Type B pancreatic cell (in vitro differentiated cells): ENCODE results near the gene SCN9A. TPM values are rescaled to one million over a fixed set of nuclear protein-coding genes. Genes with fewer than 3 reads are reported as not detected.

Experiments used
- DNase-seq: peaks from one replicate; pipeline ENCODE4 v3.0.0; 2021; ENCODE audit warnings: mixed read lengths; ENCODE audit not compliant: unreplicated experiment; ENCODE audit errors: extremely low spot score
- H3K27ac Mint-ChIP-seq: 2 replicates; pipeline ENCODE4 v1.8.0; 2021; ENCODE audit warnings: mild to moderate bottlenecking, mixed read lengths
- H3K27me3 Mint-ChIP-seq: 2 replicates; pipeline ENCODE4 v1.8.0; 2021; ENCODE audit warnings: mixed read lengths
- H3K36me3 Mint-ChIP-seq: 2 replicates; pipeline ENCODE4 v1.8.0; 2021; ENCODE audit warnings: mixed read lengths
- H3K4me1 Mint-ChIP-seq: one replicate; pipeline ENCODE4 v1.8.0; 2021; ENCODE audit warnings: mixed read lengths; ENCODE audit not compliant: unreplicated experiment
- H3K4me3 Mint-ChIP-seq: 2 replicates; pipeline ENCODE4 v1.8.0; 2021; ENCODE audit warnings: mild to moderate bottlenecking, mixed read lengths
- H3K9me3 Mint-ChIP-seq: 2 replicates; pipeline ENCODE4 v1.8.0; 2021; ENCODE audit warnings: mixed read lengths
- CTCF ChIP-seq: fragments of 200-600 bp; sonication (generic); conservative IDR thresholded peaks from 2 replicates; pipeline ENCODE4 v1.5.0; 2021; ENCODE audit warnings: antibody characterized with exemption, mild to moderate bottlenecking
- long read RNA-seq: library from polyadenylated mRNA; unstranded; transcript quantifications from one replicate; pipeline ENCODE4 v2.0.0, GENCODE V29; 2020
- total RNA-seq: library from RNA; stranded (reverse); gene quantifications from 2 replicates; pipeline ENCODE4 v1.2.1, GENCODE V29; 2021; ENCODE audit warnings: low replicate concordance

Gene SCN9A
- 6.2 and 8.3 TPM in 2 replicates for total RNA-seq
- long read RNA-seq, partial matches to known transcripts = 29 of 45 reads
- long read RNA-seq, other reads (novel, unspliced or antisense) = 15 of 45 reads

- Mint-ChIP-seq H3K4me3 (peak within 1 kb of the TSS; percentile 94), H3K4me1 (peaks cover 12% of the 10 kb centered on the region), H3K9me3 (no peaks in the 10 kb centered on the region), H3K27ac (peak within 1 kb of the TSS; percentile 74), H3K36me3 (no peaks in the 10 kb centered on the region), H3K27me3 (peaks cover 51% of the 10 kb centered on the region)
- TF ChIP-seq CTCF = peak; percentile 28
- peak; percentile 83 for DNase-seq
These were observed at the start of gene SCN9A for GRCh38 chr2:166375736-166376487. Gene SCN9A, minus strand, starts transcription at chr2:166375944. Its CDS starts 64,188 bp downstream, at chr2:166311756.

- no peak overlapping the region for H3K27ac Mint-ChIP-seq
- H3K4me1 Mint-ChIP-seq = no peaks in the 10 kb centered on the region
- no peaks in the 10 kb centered on the region for H3K9me3 Mint-ChIP-seq
- no peak for TF ChIP-seq CTCF
- no peaks in the 10 kb centered on the region for H3K36me3 Mint-ChIP-seq
- H3K4me3 Mint-ChIP-seq = no peak overlapping the region
- DNase-seq = no peak
- H3K27me3 Mint-ChIP-seq = no peaks in the 10 kb centered on the region
These were observed 49.1 kb upstream of the SCN9A start for GRCh38 chr2:166424841-166425240.

- Mint-ChIP-seq H3K36me3 (no peaks in the 10 kb centered on the region), H3K9me3 (no peaks in the 10 kb centered on the region), H3K27me3 (no peaks in the 10 kb centered on the region), H3K27ac (no peak overlapping the region), H3K4me3 (no peak overlapping the region), H3K4me1 (no peaks in the 10 kb centered on the region)
- no peak for DNase-seq
- peak; percentile 76 for TF ChIP-seq CTCF
These were observed 43.8 kb upstream of the SCN9A start for GRCh38 chr2:166419616-166419934.

DNA sequence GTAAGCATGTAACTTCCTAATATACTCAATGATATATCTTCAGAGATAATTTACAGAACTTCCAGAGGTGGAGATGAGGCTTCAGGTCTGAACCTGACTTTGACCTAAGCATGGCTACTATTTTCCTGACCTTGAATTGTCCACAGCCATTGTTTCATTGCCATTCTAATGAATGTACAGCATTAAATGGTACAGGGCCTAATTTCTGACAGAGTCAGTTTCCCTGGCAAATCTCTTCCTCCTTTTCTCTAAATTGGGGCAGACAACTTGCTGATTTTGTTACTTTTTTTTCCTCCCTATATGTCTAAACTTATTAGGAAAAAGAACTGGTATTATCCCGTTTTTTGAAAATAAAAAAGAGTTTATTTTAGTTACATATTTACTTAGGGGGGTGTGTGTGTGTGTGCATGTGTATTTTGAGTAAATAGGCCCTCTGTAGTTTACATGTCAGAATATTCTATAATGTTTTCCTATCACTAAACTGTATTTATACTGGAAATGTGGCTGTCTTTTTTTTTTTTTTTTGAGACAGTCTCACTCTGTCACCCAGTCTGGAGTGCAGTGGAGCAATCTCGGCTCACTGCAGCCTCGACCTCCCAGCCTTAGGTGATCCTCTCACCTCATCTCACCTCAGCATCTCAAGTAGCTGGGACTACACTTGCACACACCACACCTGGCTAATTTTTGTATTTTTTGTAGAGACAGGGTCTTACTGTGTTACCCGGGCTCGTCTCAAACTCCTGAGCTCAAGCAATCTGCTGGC is 43.3 kb upstream of the SCN9A start:
- Mint-ChIP-seq H3K27ac (no peak overlapping the region), H3K4me3 (no peak overlapping the region), H3K4me1 (no peaks in the 10 kb centered on the region), H3K36me3 (no peaks in the 10 kb centered on the region), H3K9me3 (no peaks in the 10 kb centered on the region), H3K27me3 (no peaks in the 10 kb centered on the region)
- no peak for DNase-seq
- TF ChIP-seq CTCF = no peak

GRCh38 chr2:166417669-166418068 is 41.9 kb upstream of the SCN9A start:
- DNase-seq = no peak
- no peak overlapping the region for H3K4me3 Mint-ChIP-seq
- no peaks in the 10 kb centered on the region for H3K4me1 Mint-ChIP-seq
- H3K27me3 Mint-ChIP-seq = no peaks in the 10 kb centered on the region
- no peaks in the 10 kb centered on the region for H3K36me3 Mint-ChIP-seq
- peak; percentile 45 for TF ChIP-seq CTCF
- H3K27ac Mint-ChIP-seq = no peak overlapping the region
- H3K9me3 Mint-ChIP-seq = no peaks in the 10 kb centered on the region
